Hindlimb muscle (tissue), 1 donor: ENCODE results near the gene MAD1L1. TPM values are rescaled to one million over a fixed set of nuclear protein-coding genes. Genes with fewer than 3 reads are reported as not detected.
"Not testable (repeated sequence)": the region's sequence is repeated elsewhere in the genome, so short reads cannot be mapped to it uniquely, and the experiment has no call there.

ENCODE experiments used
- DNase-seq: peaks from one replicate; pipeline ENCODE4 v3.0.0-alpha.2; 2013
- polyA plus RNA-seq: library from polyadenylated mRNA; unstranded; fragments of 120-200 nt; gene quantifications from one replicate; pipeline ENCODE4 v1.2.1, GENCODE V29; 2013; ENCODE audit not compliant: insufficient read length

Gene MAD1L1
- polyA plus RNA-seq, 1 donor, result 27.6 TPM

DNA sequence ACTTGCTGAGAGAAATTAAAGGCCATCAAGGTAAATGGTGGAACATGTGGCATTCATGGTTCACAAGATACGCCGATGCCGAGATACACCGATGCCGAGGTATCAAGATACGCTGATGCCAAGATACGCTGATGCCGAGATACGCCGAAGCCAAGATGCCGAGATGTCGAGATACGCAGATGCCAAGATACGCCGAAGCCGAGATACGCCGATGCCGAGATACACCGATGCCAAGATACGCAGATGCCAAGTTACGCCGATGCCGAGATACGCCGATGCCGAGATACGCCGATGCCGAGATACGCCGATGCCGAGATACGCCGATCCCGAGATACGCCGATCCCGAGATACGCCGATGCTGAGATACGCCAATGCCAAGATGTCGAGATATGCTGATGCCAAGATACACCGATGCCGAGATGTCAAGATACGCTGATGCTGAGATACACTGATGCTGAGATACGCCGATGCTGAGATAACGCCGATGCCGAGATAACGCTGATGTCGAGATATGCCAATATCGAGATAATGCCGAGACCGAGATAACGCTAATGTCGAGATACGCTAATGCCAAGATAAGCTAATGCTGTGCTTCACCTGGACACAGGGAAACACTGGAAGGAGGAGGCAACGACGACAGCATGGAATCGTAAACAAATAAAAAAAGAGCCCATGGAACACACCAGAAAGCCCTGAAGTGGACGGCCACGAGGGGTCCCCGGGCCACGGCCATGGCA lies 172.6 kb downstream of the MAD1L1 start:
- DNase-seq, result no peak

DNA sequence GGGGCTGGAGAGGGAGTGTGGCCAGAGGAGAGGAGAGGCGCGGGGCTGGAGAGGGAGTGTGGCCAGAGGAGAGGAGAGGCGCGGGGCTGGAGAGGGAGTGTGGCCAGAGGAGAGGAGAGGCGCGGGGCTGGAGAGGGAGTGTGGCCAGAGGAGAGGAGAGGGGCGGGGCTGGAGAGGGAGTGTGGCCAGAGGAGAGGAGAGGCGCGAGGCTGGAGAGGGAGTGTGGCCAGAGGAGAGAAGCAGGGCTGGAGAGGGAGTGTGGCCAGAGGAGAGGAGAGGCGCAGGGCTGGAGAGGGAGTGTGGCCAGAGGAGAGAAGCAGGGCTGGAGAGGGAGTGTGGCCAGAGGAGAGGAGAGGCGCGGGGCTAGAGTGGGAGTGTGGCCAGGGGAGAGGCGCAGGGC lies 174.5 kb downstream of the MAD1L1 start:
- not testable (repeated sequence) for DNase-seq

DNA sequence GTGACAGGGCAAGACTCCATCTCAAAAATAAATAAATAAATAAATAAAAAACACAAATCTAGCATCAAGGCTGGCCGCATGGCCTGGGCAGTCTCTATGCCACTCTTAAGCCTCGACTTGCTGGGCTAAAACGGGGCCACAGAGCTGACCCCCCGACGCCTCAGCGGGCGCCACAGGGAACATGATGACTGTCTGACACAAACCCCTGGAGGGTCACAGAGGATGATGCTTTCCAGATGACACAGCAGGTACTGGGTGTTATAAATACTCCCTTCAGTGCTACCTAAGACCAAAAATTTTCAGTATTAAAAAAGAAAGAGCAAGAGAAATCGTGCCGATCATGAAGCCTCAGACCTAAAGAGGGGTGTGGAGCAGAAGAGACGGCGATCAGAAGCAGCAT lies 176.8 kb downstream of the MAD1L1 start:
- DNase-seq, result no peak

GRCh38 chr7:2054927-2055326 lies 177.8 kb downstream of the MAD1L1 start:
- no peak for DNase-seq

DNA sequence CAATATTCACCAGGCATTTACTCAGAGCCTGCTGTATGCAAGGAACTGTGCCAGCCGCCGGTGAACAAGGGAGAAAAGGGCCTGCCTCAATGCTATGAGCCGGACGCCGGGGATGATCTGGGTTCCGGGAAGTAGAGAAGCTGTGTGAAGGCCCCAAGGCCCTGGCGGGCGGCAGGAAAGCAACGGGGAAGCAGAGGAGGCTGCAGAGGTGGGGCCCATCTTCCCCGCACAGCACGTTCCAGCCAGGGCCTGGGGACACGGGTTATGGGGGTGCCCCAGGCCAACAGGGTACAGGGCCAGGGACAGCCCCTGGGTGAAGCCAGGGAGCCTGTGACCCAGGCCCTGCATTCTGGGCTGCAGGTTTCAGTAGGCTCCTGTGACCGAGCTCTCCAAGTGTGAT lies 179.3 kb downstream of the MAD1L1 start:
- DNase-seq, result no peak

GRCh38 chr7:2052657-2053048 lies 180.1 kb downstream of the MAD1L1 start:
- DNase-seq, result no peak

- no peak for DNase-seq
These were observed 180.8 kb downstream of the MAD1L1 start for GRCh38 chr7:2051707-2052656.

DNA sequence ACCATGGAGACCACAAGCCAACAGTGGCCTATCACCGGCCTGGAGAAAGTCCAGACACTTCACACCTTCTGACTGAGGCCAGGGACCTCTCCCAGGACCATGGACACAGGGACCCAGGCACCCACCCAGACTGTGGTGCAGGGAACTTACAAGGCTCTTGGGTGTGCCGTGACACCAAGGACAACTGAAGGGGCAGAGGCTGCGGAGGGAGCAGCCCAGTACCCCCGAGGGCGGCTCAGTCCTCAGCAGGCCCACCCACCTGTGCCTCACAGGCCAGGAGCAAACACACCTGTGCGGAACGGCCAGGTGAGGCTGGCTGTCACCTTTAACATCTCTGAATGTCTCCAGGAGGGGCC lies 182.3 kb downstream of the MAD1L1 start:
- DNase-seq, result no peak

- no peak for DNase-seq
These were observed 182.8 kb downstream of the MAD1L1 start for GRCh38 chr7:2049782-2050510.

- DNase-seq, result no peak
These were observed 183.5 kb downstream of the MAD1L1 start for GRCh38 chr7:2049111-2049781.

DNA sequence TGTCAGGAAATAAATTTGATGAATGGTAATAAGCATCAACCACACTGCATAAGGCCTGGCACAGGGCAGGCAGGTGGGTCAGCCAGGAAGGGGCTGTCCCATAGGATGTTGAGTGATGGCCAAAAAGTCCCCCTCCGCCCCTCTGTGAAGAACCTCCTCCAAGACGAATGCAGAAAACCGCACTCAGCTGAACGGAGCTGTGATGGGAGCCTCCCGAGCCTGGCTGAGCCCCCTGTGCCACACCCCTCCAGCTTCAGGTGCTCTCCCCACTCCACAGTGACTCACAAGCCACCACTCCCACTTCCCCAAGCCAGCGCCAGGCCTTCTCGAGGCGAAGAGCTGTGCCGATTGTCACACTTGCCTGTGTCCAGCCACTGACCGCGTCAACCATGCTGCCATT lies 184.2 kb downstream of the MAD1L1 start:
- DNase-seq, result no peak

DNA sequence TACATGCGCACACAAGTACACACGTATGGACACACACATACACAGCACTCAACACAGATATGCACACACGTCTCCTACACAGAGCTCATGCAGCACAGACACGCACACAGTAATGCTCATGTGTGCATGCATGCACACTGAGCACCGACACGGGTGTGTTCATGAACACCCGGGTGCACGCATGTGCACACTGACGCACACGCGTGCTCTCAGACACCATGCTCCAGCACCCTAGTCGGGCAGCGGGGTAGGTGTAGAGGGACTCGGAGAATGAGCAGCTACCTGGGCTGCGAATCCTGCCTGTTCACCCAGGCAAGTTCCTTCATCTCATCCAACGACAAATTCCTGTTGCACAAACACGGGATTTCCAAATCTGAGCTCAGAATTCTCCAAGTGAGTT lies 184.7 kb downstream of the MAD1L1 start:
- no peak for DNase-seq

DNA sequence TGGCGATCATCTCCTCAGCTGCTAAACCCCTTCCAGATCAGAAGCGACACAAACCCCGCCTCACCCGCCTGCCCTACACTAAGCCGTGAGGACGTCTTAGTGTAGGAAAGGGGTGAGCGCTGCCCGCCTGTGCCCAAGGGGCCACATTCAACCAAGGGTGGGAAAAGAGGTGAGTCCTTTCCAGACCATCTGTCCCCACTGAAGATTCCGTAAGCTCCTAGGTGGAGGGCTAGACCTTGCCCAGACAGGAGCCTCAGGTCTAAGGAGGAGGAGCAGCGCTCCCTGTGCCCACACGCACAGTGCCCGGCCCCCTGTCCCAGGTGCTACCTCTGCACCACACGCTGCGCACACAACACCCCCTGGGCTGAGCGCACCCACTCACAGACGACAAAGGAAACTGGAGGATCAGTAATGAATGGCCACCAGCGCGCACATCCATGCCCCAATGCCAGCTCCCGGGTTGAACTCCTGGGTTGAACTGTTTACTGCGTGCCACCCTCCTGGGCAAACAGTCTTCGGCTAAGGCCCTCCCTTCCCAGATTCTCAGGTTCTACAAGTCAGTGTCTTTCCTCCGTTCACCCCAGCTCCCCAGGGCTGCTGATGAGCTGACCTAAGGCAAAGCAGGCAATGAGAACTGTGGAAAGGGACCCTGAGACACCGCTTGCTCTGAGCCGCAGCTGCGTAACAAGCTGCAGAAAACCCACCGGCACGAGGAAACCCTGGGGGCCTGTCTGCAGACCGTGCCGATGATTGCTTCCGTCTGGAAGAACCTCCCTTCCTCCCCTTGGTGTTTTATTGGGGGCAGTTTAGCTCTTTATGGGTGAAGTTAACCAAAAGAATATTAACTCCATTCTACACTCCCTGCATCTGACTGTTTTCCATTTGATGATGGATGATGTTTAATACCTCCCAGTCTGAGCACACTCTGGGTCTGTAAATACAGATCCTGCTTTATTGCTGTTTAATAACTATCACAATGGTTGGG lies 185.9 kb downstream of the MAD1L1 start:
- no peak for DNase-seq

DNA sequence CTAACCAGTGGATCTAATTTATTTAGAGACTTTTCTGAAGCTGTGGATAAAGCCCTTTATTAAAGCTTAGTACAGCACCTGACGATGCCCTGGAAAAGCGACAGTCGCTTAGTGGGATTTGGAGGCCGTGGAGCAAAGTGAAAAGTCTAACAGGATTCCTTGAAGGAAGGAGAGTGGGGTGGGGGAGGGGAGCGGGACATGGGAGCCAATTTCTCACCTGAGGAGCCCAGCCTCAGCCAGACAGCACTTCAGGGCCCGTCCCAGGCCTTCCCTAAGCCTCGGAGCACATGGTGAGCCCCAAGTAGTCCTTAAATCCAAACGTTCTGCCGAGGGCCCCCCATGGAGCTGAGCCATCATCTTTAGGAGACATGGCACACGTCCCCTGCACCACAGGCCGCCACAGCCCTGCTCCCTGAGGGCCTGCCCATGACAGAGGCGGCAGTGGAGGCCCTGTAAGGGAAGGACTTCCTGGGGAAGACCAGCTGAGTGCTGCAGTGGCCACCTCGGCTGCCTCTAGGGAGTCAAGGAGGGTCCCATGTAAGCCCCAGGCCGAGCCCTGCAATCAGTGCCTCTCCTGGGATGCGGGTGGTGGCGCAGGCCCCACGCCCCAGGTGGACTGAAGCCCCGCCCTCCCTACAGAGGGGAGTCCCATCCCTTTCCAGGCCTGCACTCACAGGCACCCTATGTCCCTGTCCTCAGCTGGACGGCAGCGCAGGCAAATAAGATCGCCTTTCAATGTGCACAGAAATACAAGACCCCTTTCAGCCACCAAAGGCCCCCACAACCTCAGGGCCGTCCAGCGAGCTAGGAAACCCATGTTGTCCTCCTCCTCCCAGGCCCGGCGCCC lies 187.0 kb downstream of the MAD1L1 start:
- DNase-seq, result no peak

DNA sequence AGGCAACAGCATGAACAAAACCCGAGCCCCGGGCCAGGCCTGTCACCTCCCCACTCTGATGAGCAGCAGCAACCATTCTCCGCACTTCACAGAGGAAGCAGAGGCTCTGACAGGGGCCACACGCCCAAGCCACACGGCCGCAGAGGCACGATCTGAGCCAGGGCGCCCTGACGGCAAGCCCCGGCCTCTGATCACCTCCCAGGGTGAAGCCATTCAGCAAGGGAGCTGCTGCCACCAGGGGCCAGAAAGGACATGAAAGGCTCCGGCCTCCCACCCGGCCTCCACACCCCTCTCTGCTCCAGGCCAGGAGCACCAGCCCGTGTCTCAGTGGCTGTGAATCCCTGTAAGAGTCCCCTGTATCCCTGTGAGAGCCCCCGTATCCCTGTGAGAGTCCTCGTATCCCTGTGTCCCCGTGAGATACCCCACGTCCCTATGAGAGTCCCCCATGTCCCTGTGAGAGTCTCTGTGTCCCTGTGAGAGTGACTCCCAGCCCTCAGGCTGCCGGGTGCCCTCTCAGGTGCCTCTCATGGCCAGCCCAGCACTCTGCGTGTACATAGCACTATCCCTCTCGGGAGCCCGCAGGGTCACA lies 187.8 kb downstream of the MAD1L1 start:
- DNase-seq, result no peak

DNA sequence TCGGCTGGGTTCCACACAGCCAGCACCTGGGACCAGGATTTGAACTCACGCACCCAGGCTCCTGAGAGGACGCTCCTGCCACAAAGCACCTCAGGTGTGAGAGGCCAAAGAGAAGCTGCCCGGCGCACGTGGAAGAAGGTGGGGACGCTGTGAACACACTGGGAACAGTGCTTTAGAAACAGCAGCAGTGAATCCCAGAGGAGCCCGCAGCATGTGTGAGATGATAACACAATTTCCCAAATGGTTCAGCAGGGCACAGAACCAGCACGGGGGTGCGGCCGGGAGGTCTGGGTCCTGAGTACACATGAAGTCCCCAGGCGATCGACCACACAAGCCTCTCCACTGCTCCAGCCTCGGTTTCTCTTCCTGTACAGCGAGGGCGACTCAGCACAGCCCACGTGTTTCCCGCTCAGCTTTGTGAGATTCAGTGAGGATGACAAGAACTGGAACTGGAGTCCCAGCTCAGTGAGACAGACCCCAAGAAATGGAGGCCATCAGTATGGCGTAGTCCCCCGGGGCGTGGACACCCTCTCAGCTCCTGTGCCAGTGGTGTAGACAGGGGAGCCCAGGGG lies 188.3 kb downstream of the MAD1L1 start:
- DNase-seq, result no peak

DNA sequence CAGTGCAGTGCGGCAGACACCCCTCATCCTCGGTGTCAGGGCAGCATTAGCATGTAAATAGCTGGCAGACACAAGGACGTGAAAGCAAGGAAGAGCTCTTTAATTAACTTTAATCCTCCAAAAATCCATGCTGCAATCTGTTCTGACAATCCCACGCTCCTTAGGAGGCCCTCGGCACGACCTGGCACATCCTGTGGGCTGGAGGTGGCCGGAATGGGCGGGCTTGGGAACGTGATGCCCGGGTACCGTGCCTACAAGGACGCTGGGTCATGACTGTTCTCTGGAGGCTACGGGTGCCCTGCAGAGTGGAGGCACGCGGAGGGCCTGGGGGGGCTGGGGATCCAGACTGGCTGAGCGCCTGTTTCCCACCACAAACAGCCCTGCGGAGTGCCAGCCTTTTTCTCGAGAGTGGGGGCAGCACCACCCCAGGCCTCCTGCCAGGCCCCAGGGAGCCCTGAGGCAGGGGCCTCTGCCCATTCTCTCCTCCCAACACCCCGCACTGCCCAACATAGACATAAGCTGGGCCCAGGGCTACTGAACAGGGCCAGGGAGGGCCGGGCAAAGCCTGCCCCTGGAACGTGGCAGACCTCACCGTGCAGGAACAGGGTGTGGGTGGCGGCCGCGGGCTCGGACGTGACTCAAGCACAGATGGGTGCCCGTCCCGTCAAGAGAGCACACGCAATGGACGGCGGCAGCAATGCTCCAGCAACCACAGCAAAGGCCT lies 189.3 kb downstream of the MAD1L1 start:
- DNase-seq, result no peak

DNA sequence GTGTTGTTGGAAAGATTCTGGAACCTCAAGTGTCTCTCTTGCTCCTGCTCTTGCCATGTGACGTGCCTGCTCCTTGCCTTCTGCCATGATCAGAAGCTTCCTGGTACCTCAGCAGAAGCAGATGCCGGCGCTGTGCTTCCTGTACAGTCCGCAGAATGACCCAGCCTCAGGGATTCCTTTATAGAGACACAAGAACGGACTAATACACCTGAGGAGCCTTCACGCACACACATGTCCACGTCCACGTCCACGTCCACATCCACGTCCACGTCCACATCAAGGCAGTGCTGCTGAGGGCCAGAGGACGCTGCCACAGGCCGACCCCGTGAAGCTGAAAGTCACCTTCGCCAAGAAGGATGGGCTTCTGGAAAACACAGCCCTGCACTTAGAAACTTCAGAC lies 190.1 kb downstream of the MAD1L1 start:
- no peak for DNase-seq
